Thymus (tissue), 11 donors: ENCODE measurements around the gene ULK4. TPM values are rescaled to one million over a fixed set of nuclear protein-coding genes. Genes with fewer than 3 reads are reported as not detected.

ENCODE experiments used
- DNase-seq, 9 donors: peaks; one replicate each; pipeline ENCODE4 v3.0.0-alpha.2; 2013; ENCODE audit warnings: low spot score in 9 of 9, low read depth in 6 of 9, missing footprints in 1 of 9
- H3K27ac ChIP-seq, 2 donors: one replicate each; pipeline ENCODE4 v1.5.1; 2013; ENCODE audit warnings: control low read depth in 1 of 2, low read depth in 1 of 2, low read length in 1 of 2, mild to moderate bottlenecking in 1 of 2, moderate library complexity in 1 of 2
- H3K27me3 ChIP-seq, 2 donors: one replicate each; pipeline ENCODE4 v1.5.1; 2013; ENCODE audit warnings: low read length in 1 of 2; ENCODE audit not compliant: control insufficient read depth in 2 of 2, insufficient read depth in 1 of 2
- H3K36me3 ChIP-seq, 2 donors: one replicate each; pipeline ENCODE4 v1.5.1; 2013; ENCODE audit warnings: low read length in 1 of 2, mild to moderate bottlenecking in 1 of 2, moderate library complexity in 1 of 2; ENCODE audit not compliant: control insufficient read depth in 2 of 2, insufficient read depth in 2 of 2
- H3K4me1 ChIP-seq, 2 donors: one replicate each; pipeline ENCODE4 v1.5.1; 2013; ENCODE audit warnings: low read length in 2 of 2; ENCODE audit not compliant: control insufficient read depth in 2 of 2, insufficient read depth in 2 of 2
- H3K4me3 ChIP-seq, 2 donors: one replicate each; pipeline ENCODE4 v1.5.1; 2013; ENCODE audit warnings: low read length in 2 of 2, control low read depth in 1 of 2, mild to moderate bottlenecking in 1 of 2
- H3K9me3 ChIP-seq, 2 donors: one replicate each; pipeline ENCODE4 v1.5.1; 2013; ENCODE audit warnings: low read length in 1 of 2, mild to moderate bottlenecking in 1 of 2; ENCODE audit not compliant: control insufficient read depth in 2 of 2, insufficient read depth in 1 of 2
- WGBS: extraction: QIAGEN DNeasy Blood & Tissue Kit; methylation state at CpG from one replicate; pipeline ENCODE4 v1.1.7; 2013; 5-methylcytosine and 5-hydroxymethylcytosine counted together
- polyA plus RNA-seq: library from polyadenylated mRNA; stranded (reverse); fragments of 200-250 nt; gene quantifications from one replicate; pipeline ENCODE4 v1.2.3, GENCODE V29; 2013
- total RNA-seq: library from RNA; stranded (reverse); fragments of 120-200 nt; gene quantifications from one replicate; pipeline ENCODE4 v1.2.4, GENCODE V29; 2013
- donor health status: healthy.

Gene ULK4
- total and polyA plus RNA-seq, 2 donors = 3.4 to 6.3 TPM

DNA sequence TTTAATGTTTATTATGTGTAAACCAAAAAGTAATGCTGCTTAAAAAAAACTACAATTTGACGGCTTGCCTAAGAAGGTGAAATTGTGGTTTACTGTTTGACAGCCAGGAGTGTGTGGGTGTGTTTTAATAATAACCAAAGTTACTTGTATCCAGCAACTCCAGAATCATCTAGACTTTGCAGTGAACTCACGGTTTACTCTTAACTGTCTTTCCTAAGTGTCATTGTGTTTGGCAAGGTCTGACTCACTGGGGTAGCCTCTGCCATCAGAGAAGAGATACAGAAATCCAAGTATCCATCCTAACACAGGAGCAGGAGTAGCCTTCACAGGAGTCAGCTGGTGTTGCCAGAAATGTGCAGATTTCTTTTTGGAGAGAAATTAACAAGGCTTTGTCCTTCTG is 611.5 kb downstream of the ULK4 start:
- Histone ChIP-seq H3K4me3 (no peak overlapping the region), H3K27me3 (no peaks in the 10 kb centered on the region), H3K9me3 (no peaks in the 10 kb centered on the region), H3K36me3 (no peaks in the 10 kb centered on the region), H3K4me1 (no peaks in the 10 kb centered on the region), H3K27ac (no peak overlapping the region)
- no peak for DNase-seq
- WGBS = 85% methylated on average over 2 of the region's 2 CpGs

- Histone ChIP-seq H3K27ac (no peak overlapping the region), H3K4me3 (no peak overlapping the region), H3K4me1 (no peaks in the 10 kb centered on the region), H3K27me3 (no peaks in the 10 kb centered on the region), H3K36me3 (no peaks in the 10 kb centered on the region), H3K9me3 (no peaks in the 10 kb centered on the region)
- no peak for DNase-seq
- 85% methylated on average over 4 of the region's 4 CpGs for WGBS
Observed at GRCh38 chr3:41348401-41348800, 613.5 kb downstream of the ULK4 start.

- 87% methylated on average over 4 of the region's 4 CpGs for WGBS
- Histone ChIP-seq H3K9me3 (no peaks in the 10 kb centered on the region), H3K4me3 (no peak overlapping the region), H3K36me3 (no peaks in the 10 kb centered on the region), H3K27ac (no peak overlapping the region), H3K27me3 (no peaks in the 10 kb centered on the region), H3K4me1 (no peaks in the 10 kb centered on the region)
- no peak for DNase-seq
Observed at GRCh38 chr3:41346698-41347270, 615.1 kb downstream of the ULK4 start.

GRCh38 chr3:41345788-41346187 is 616.1 kb downstream of the ULK4 start:
- Histone ChIP-seq H3K27ac (no peak overlapping the region), H3K9me3 (no peaks in the 10 kb centered on the region), H3K4me1 (no peaks in the 10 kb centered on the region), H3K4me3 (no peak overlapping the region), H3K36me3 (no peaks in the 10 kb centered on the region), H3K27me3 (no peaks in the 10 kb centered on the region)
- DNase-seq = no peak
- WGBS = 98% methylated on average over 5 of the region's 5 CpGs

GRCh38 chr3:41339758-41340157 is 622.1 kb downstream of the ULK4 start:
- Histone ChIP-seq H3K36me3 (no peaks in the 10 kb centered on the region), H3K27me3 (no peaks in the 10 kb centered on the region), H3K4me3 (no peak overlapping the region), H3K9me3 (no peaks in the 10 kb centered on the region), H3K27ac (no peak overlapping the region), H3K4me1 (peaks cover 0 to 2% of the 10 kb centered on the region in 2 donors)
- 94% methylated on average over 1 of the region's 1 CpG for WGBS
- no peak for DNase-seq

- DNase-seq = no peak
- H3K9me3 ChIP-seq = no peaks in the 10 kb centered on the region
- WGBS = 92% methylated on average over 1 of the region's 1 CpG
Observed at GRCh38 chr3:41338276-41338675, 623.6 kb downstream of the ULK4 start.

GRCh38 chr3:41334426-41334825 is 627.5 kb downstream of the ULK4 start:
- H3K27ac ChIP-seq = no peak overlapping the region
- no peaks in the 10 kb centered on the region for H3K9me3 ChIP-seq
- no peak overlapping the region for H3K4me3 ChIP-seq
- WGBS = 79% methylated on average over 2 of the region's 2 CpGs
- peak in 1 of 9 donors; percentile 3 for DNase-seq
- no peaks in the 10 kb centered on the region for H3K27me3 ChIP-seq
- peaks cover 0 to 2% of the 10 kb centered on the region in 2 donors for H3K4me1 ChIP-seq
- no peaks in the 10 kb centered on the region for H3K36me3 ChIP-seq

More at GRCh38 chr3:41338276-41338675, 623.6 kb downstream of the ULK4 start:
- Histone ChIP-seq H3K36me3 (no peaks in the 10 kb centered on the region), H3K27ac (peak overlapping the region in 1 of 2 donors; percentile 33), H3K27me3 (no peaks in the 10 kb centered on the region), H3K4me1 (peaks cover 0 to 2% of the 10 kb centered on the region in 2 donors), H3K4me3 (no peak overlapping the region)

GRCh38 chr3:41331041-41331440 is 630.9 kb downstream of the ULK4 start:
- H3K4me1 ChIP-seq = no peaks in the 10 kb centered on the region
- no peak for DNase-seq
- no peak overlapping the region for H3K27ac ChIP-seq
- H3K9me3 ChIP-seq = no peaks in the 10 kb centered on the region
- WGBS = 98% methylated on average over 3 of the region's 3 CpGs
- H3K4me3 ChIP-seq = no peak overlapping the region
- H3K36me3 ChIP-seq = no peaks in the 10 kb centered on the region
- no peaks in the 10 kb centered on the region for H3K27me3 ChIP-seq

- DNase-seq = no peak
- Histone ChIP-seq H3K27me3 (no peaks in the 10 kb centered on the region), H3K4me3 (no peak overlapping the region), H3K9me3 (no peaks in the 10 kb centered on the region), H3K4me1 (no peaks in the 10 kb centered on the region), H3K27ac (no peak overlapping the region), H3K36me3 (no peaks in the 10 kb centered on the region)
- 92% methylated on average over 1 of the region's 1 CpG for WGBS
Observed at GRCh38 chr3:41330465-41330864, 631.4 kb downstream of the ULK4 start.
